PC-9 (cell line): Measurements from ENCODE around the gene HES7. TPM values are rescaled to one million over a fixed set of nuclear protein-coding genes. Genes with fewer than 3 reads are reported as not detected.

ENCODE experiments used
- BruUV-seq: library from RNA; stranded (reverse); fragments of 400-500 nt; replicated peaks from 2 replicates; lab custom pipeline; 2021; lab: Mats Ljungman, UMichigan
- CTCF ChIA-PET: fragments of 300-600 bp; sonication (Branson Sonifier 250); formaldehyde crosslinking; loops from one replicate; lab custom pipeline; 2022; ENCODE audit warnings: antibody characterized with exemption; lab: Charles Lee
- POLR2A ChIA-PET: fragments of 300-600 bp; sonication (Branson Sonifier 250); formaldehyde crosslinking; loops from one replicate; lab custom pipeline; 2022; ENCODE audit warnings: antibody characterized with exemption; ENCODE audit not compliant: unreplicated experiment; lab: Charles Lee
- DNase-seq, 2 experiments: peaks; one replicate each; pipeline versions ENCODE4 v3.0.0 to v3.0.0-alpha.2; 2015 to 2022; ENCODE audit warnings: mixed read lengths in 1 of 2
- H2AFZ ChIP-seq: fragments of 200-600 bp; sonication (generic); 2 replicates; pipeline ENCODE4 v1.8.1; 2017; ENCODE audit warnings: antibody characterized with exemption
- H3F3A ChIP-seq: fragments of 200-600 bp; sonication (generic); 2 replicates; pipeline ENCODE4 v1.8.1; 2017; ENCODE audit warnings: antibody characterized with exemption, mild to moderate bottlenecking, low read depth; ENCODE audit not compliant: insufficient read depth
- H3K27ac ChIP-seq: fragments of 200-600 bp; sonication (generic); 2 replicates; pipeline ENCODE4 v1.6.1; 2016; ENCODE audit warnings: mixed run types
- H3K27me3 ChIP-seq: fragments of 200-600 bp; sonication (generic); 2 replicates; pipeline ENCODE4 v1.6.1; 2016; ENCODE audit warnings: low read depth, mixed run types; ENCODE audit not compliant: insufficient read depth
- H3K36me3 ChIP-seq: fragments of 200-600 bp; sonication (generic); 2 replicates; pipeline ENCODE4 v1.6.1; 2016; ENCODE audit warnings: low read depth, mixed run types
- H3K4me1 ChIP-seq: fragments of 200-600 bp; sonication (generic); replicated peaks from 2 replicates; pipeline ENCODE4 v1.6.1; 2016; ENCODE audit warnings: mixed run types; ENCODE audit not compliant: insufficient read depth
- H3K4me2 ChIP-seq: fragments of 200-600 bp; sonication (generic); 2 replicates; pipeline ENCODE4 v1.6.1; 2017; ENCODE audit warnings: mixed run types
- H3K4me3 ChIP-seq: fragments of 200-600 bp; sonication (generic); 2 replicates; pipeline ENCODE4 v1.6.1; 2016; ENCODE audit warnings: mixed run types
- H3K79me2 ChIP-seq: fragments of 200-600 bp; sonication (generic); 2 replicates; pipeline ENCODE4 v1.6.1; 2017; ENCODE audit warnings: low read depth, mixed run types
- H3K9me2 ChIP-seq: fragments of 200-600 bp; sonication (generic); 2 replicates; pipeline ENCODE4 v1.8.1; 2017; ENCODE audit warnings: mild to moderate bottlenecking; ENCODE audit not compliant: insufficient read depth
- H3K9me3 ChIP-seq: fragments of 200-600 bp; sonication (generic); 2 replicates; pipeline ENCODE4 v1.8.1; 2016; ENCODE audit warnings: low read depth; ENCODE audit not compliant: insufficient read depth
- H4K20me1 ChIP-seq: fragments of 200-600 bp; sonication (generic); 2 replicates; pipeline ENCODE4 v1.8.1; 2017; ENCODE audit not compliant: insufficient read depth
- EZH2 ChIP-seq: fragments of 200-600 bp; sonication (generic); IDR thresholded peaks from 2 replicates; pipeline ENCODE4 v1.8.0; 2017; ENCODE audit warnings: antibody characterized with exemption, low read depth
- intact Hi-C: fragments of 100-400 bp; cut with micrococcal nuclease; formaldehyde crosslinking; loops from one replicate; pipeline ENCODE4 v1.10.0; 2022; ENCODE audit not compliant: unreplicated experiment
- total RNA-seq: library from RNA; stranded (reverse); gene quantifications from 2 replicates; pipeline ENCODE4 v1.2.3, GENCODE V29; 2021
- TF ChIP-seq, protein P1 (sequence below): fragments of 200-600 bp; sonication (generic); conservative IDR thresholded peaks from 2 replicates; pipeline ENCODE4 v1.6.1; 2017; ENCODE audit warnings: mixed run types, antibody characterized with exemption, mild to moderate bottlenecking, moderate library complexity

Gene HES7
- total RNA-seq, 1 experiment from 2014 or later: 2.6 TPM

DNA sequence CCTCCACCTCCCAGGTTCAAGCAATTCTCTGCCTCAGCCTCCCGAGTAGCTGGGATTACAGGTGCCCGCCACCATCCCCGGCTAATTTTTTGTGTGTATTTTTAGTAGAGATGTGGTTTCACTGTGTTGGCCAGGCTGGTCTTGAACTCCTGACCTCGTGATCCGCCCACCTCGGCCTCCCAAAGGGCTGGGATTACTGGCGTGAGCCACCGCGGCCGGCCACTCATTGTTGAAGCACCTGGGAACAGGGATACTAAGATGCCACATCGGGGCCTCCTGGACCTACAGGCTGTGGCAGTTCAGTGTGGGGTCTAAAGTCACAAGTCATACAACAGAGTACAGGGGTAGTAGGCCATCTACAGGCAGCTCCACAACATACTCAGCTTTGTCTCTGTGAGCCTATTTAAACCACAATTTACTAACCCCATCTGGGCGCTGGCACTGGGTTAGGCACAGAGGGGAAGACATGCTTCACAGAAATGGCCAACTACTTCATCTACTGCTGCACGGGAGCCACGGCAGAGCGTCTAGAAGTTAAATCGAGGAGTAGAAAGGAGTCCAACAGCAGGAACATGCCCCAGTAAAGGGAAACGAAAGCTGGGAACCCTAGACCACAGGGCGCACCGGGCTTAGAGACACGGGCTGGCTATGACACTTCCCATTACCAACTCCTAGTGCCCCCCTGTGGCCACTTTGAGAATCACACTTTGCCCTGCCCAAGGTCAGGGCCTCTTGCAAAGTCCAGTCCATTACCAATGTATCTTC is 34.5 kb upstream of the HES7 start:
- H3K36me3 ChIP-seq: no peaks in the 10 kb centered on the region
- BruUV-seq: no TSS peak
- peak; percentile 63 to 91 for DNase-seq
- peak overlapping the region; percentile 47; the same call in 1 of the 2 replicates for H3K4me2 ChIP-seq
- peaks cover 20% of the 10 kb centered on the region for H3K4me1 ChIP-seq
- H2AFZ ChIP-seq: no peak overlapping the region
- H3K9me2 ChIP-seq: no peaks in the 10 kb centered on the region
- no peak overlapping the region for H3K4me3 ChIP-seq
- no peaks in the 10 kb centered on the region for H3K9me3 ChIP-seq
- peaks cover 18% of the 10 kb centered on the region; the same call in 1 of the 2 replicates for H3F3A ChIP-seq
- H3K27ac ChIP-seq: peak overlapping the region; percentile 27; the same call in 1 of the 2 replicates
- H3K79me2 ChIP-seq: peaks cover 16% of the 10 kb centered on the region; the same call in 1 of the 2 replicates
- H3K27me3 ChIP-seq: no peaks in the 10 kb centered on the region
- no peaks in the 10 kb centered on the region for H4K20me1 ChIP-seq
- intact Hi-C loops: loop anchor here (1.0 to 5.0 kb wide), 4 partner anchors 20 to 316 kb away; no protein-coding TSS in a partner anchor
- TF ChIP-seq EZH2: no peak
- TF ChIP-seq, protein P1, sequence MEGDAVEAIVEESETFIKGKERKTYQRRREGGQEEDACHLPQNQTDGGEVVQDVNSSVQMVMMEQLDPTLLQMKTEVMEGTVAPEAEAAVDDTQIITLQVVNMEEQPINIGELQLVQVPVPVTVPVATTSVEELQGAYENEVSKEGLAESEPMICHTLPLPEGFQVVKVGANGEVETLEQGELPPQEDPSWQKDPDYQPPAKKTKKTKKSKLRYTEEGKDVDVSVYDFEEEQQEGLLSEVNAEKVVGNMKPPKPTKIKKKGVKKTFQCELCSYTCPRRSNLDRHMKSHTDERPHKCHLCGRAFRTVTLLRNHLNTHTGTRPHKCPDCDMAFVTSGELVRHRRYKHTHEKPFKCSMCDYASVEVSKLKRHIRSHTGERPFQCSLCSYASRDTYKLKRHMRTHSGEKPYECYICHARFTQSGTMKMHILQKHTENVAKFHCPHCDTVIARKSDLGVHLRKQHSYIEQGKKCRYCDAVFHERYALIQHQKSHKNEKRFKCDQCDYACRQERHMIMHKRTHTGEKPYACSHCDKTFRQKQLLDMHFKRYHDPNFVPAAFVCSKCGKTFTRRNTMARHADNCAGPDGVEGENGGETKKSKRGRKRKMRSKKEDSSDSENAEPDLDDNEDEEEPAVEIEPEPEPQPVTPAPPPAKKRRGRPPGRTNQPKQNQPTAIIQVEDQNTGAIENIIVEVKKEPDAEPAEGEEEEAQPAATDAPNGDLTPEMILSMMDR: peak; percentile 83
- POLR2A ChIA-PET: interaction anchor here (0.6 to 0.7 kb wide), 4 partner anchors 15 to 248 kb away, joined by 3 to 5 read pairs (median 4); no protein-coding TSS in a partner anchor
- CTCF ChIA-PET: interaction anchor here (0.6 to 1.5 kb wide), 7 partner anchors 15 to 598 kb away, joined by 3 to 12 read pairs (median 4); partner anchors contain the start of gene CTC1

DNA sequence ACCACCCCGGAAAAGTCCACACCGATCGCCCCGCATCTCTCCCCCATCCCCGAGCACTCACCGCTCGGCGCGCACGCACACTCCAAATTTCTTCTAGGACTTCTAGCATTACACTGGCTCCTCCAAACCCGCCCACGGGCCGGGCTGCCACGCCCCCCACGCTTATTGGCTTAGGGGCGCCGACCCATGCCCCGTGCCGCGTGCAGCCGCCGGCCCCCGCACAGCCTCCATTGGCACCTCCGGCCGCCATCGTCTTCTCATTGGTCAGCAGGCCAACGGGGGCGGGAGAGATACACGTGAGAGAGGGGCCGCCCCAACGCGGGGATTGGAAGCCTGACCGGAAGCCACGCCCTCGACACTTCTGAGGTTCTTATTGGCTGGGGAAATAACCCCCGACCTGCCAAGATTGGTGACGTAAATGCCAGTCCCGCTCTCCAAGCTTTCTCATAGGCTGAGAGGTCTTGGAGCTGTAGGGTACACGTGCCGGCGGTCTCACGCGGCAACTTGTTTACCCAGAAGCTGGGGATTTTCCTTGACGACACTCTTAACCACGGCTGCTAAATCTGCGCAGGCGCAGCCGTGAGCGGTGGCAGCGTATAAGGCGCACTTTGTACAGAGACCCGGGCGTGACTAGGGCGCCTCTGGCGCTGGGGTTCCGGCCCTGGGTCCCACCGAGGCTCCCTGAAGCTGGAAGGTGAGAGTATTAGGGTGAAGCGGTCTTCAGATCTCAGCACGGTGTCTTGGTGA is 32.5 kb upstream of the HES7 start:
- intact Hi-C loops: loop anchor here (1.0 to 5.0 kb wide), 4 partner anchors 17 to 314 kb away; no protein-coding TSS in a partner anchor
- BruUV-seq: no TSS peak
- Histone ChIP-seq H3K36me3 (no peaks in the 10 kb centered on the region), H2AFZ (peak overlapping the region; percentile 83), H3K79me2 (0 out of 2 replicates have a peak, but pooled peaks cover 6% of the 10 kb centered on the region), H3F3A (peaks cover 22% of the 10 kb centered on the region; the same call in 1 of the 2 replicates), H3K4me2 (peak overlapping the region; percentile 85), H3K9me2 (no peaks in the 10 kb centered on the region), H3K4me3 (peak overlapping the region; percentile 60), H3K27me3 (no peaks in the 10 kb centered on the region), H3K27ac (peak overlapping the region; percentile 82), H3K4me1 (peaks cover 25% of the 10 kb centered on the region), H4K20me1 (no peaks in the 10 kb centered on the region), H3K9me3 (no peaks in the 10 kb centered on the region)
- ChIA-PET CTCF (interaction anchor here (0.9 kb wide), 1 partner anchor 19 kb away, joined by 6 read pairs; no protein-coding TSS in a partner anchor), POLR2A (interaction anchor here (0.8 to 1.0 kb wide), 6 partner anchors 17 to 279 kb away, joined by 3 to 17 read pairs (median 7); partner anchors contain the start of genes CTC1 and NDEL1)
- DNase-seq: peak; percentile 99 to 100
- no peak for TF ChIP-seq EZH2
- TF ChIP-seq, protein P1: no peak

DNA sequence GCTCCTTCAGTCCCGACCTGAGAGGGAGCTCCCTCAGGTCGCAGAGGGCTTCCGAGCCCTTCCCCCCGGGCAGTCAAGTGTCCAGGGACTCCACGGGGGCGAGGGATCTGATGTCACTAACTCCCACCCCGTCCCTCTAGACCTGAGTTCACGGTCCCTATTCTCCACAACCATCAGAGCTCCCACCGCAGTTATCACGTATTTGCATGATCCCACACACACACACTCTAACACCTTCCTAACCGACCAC is 32.0 kb upstream of the HES7 start:
- H4K20me1 ChIP-seq: no peaks in the 10 kb centered on the region
- peak overlapping the region; percentile 85 for H3K4me2 ChIP-seq
- DNase-seq: no peak
- intact Hi-C loops: loop anchor here (1.0 to 5.0 kb wide), 5 partner anchors 17 to 314 kb away; partner anchors contain the start of gene CHD3
- H3K36me3 ChIP-seq: no peaks in the 10 kb centered on the region
- H3K27me3 ChIP-seq: no peaks in the 10 kb centered on the region
- H3K4me3 ChIP-seq: peak overlapping the region; percentile 60
- TF ChIP-seq, protein P1: no peak
- TF ChIP-seq EZH2: no peak
- POLR2A ChIA-PET: interaction anchor here (0.8 to 1.0 kb wide), 2 partner anchors 36 to 92 kb away, joined by 4 to 17 read pairs; partner anchors contain the start of gene CTC1
- H3K9me2 ChIP-seq: no peaks in the 10 kb centered on the region
- H3K4me1 ChIP-seq: peaks cover 25% of the 10 kb centered on the region
- H3K9me3 ChIP-seq: no peaks in the 10 kb centered on the region
- CTCF ChIA-PET: no interaction called here
- H3F3A ChIP-seq: peaks cover 22% of the 10 kb centered on the region; the same call in 1 of the 2 replicates
- H3K79me2 ChIP-seq: 0 out of 2 replicates have a peak, but pooled peaks cover 6% of the 10 kb centered on the region
- H2AFZ ChIP-seq: peak overlapping the region; percentile 83
- no TSS peak for BruUV-seq
- H3K27ac ChIP-seq: peak overlapping the region; percentile 39; the same call in 1 of the 2 replicates
